ENCODE measurements around the gene TLR9.
"Not testable (repeated sequence)": the region's sequence is repeated elsewhere in the genome, so short reads cannot be mapped to it uniquely, and the experiment has no call there.

The TLR9 gene

GRCh38 chr3:52225452-52226228 lies at the start of gene TLR9:
Gene TLR9 (minus strand): TSS chr3:52225645. CDS start chr3:52225529, 116 bp downstream.
- no peak for DNase-seq

- DNase-seq, result not testable (repeated sequence)
Measured at GRCh38 chr3:52274781-52275180, 49.3 kb upstream of the TLR9 start.

GRCh38 chr3:52272831-52273230 lies 47.4 kb upstream of the TLR9 start:
- no peak for DNase-seq

GRCh38 chr3:52272172-52272571 lies 46.7 kb upstream of the TLR9 start:
- DNase-seq, result not testable (repeated sequence)

- no peak for DNase-seq
Measured at GRCh38 chr3:52270252-52270754, 44.9 kb upstream of the TLR9 start.

- no peak for DNase-seq
Measured at GRCh38 chr3:52269776-52270175, 44.3 kb upstream of the TLR9 start.

- no peak for DNase-seq
Measured at GRCh38 chr3:52268036-52268435, 42.6 kb upstream of the TLR9 start.

- no peak for DNase-seq
Measured at GRCh38 chr3:52265387-52265786, 39.9 kb upstream of the TLR9 start.

GRCh38 chr3:52262447-52262846 lies 37.0 kb upstream of the TLR9 start:
- DNase-seq, result no peak

- DNase-seq, result no peak
Measured at GRCh38 chr3:52259448-52259847, 34.0 kb upstream of the TLR9 start.

GRCh38 chr3:52259035-52259434 lies 33.6 kb upstream of the TLR9 start:
- no peak for DNase-seq

- DNase-seq, result no peak
Measured at GRCh38 chr3:52257911-52258310, 32.5 kb upstream of the TLR9 start.

- no peak for DNase-seq
Measured at GRCh38 chr3:52256622-52257021, 31.2 kb upstream of the TLR9 start.

GRCh38 chr3:52256159-52256558 lies 30.7 kb upstream of the TLR9 start:
- no peak for DNase-seq

- DNase-seq, result no peak
Measured at GRCh38 chr3:52254608-52255007, 29.2 kb upstream of the TLR9 start.

- no peak for DNase-seq
Measured at GRCh38 chr3:52253314-52254304, 28.2 kb upstream of the TLR9 start.

- DNase-seq, result no peak
Measured at GRCh38 chr3:52250122-52250521, 24.7 kb upstream of the TLR9 start.

GRCh38 chr3:52249683-52250082 lies 24.2 kb upstream of the TLR9 start:
- no peak for DNase-seq

GRCh38 chr3:52248816-52249547 lies 23.5 kb upstream of the TLR9 start:
- DNase-seq, result peak in 1 of 2 experiments; percentile 0

GRCh38 chr3:52248165-52248541 lies 22.7 kb upstream of the TLR9 start:
- no peak for DNase-seq

GRCh38 chr3:52247409-52248164 lies 22.1 kb upstream of the TLR9 start:
- DNase-seq, result no peak

All from NCI-H2081 (cell line).